ENCODE measurements around the gene FZR1. TPM values are rescaled to one million over a fixed set of nuclear protein-coding genes. Genes with fewer than 3 reads are reported as not detected.

The FZR1 gene
- total and polyA plus RNA-seq, 2 of the 4 experiments (the other 2 are of a cell fraction): 21.5 to 47.8 TPM

- no peak overlapping the region for H2BK15ac ChIP-seq (ENCODE audit: low read depth, low read length)
- POLR2A ChIA-PET (ENCODE audit: unreplicated experiment): no interaction called here
- H2AFZ ChIP-seq (replicated peaks; ENCODE audit: low read length, poor library complexity): no peak overlapping the region
- H3K9me3 ChIP-seq (ENCODE audit: control insufficient read depth, insufficient read depth, low read length): no peaks in the 10 kb centered on the region; the same call in 1 of the 2 replicates
- H4K20me1 ChIP-seq (ENCODE audit: insufficient read depth, low read length): peaks cover under 1% of the 10 kb centered on the region
- CTCF ChIA-PET: no interaction called here
- no peak overlapping the region for H4K5ac ChIP-seq (ENCODE audit: low read depth, low read length)
- H3K14ac ChIP-seq (replicated peaks; ENCODE audit: low read depth, low read length): no peak overlapping the region
- no peak for ATAC-seq (ENCODE audit: low read depth)
- H2AK5ac ChIP-seq (ENCODE audit: low read depth, low read length): no peak overlapping the region
- H3K27ac ChIP-seq (ENCODE audit: insufficient read depth, low read length): no peak overlapping the region
- no peak overlapping the region for H3K4me2 ChIP-seq (ENCODE audit: low read depth, low read length)
- H3K56ac ChIP-seq (ENCODE audit: extremely low read depth, insufficient read depth, low read length): no peak overlapping the region
- no peaks in the 10 kb centered on the region; a peak in 1 of 4 replicates for H3K79me1 ChIP-seq (ENCODE audit: low read depth in 1 of 2, low read length in 2 of 2)
- peaks cover 16% of the 10 kb centered on the region for H3K27me3 ChIP-seq (ENCODE audit: control insufficient read depth, insufficient read depth, low read length)
- no peaks in the 10 kb centered on the region for H3K4me1 ChIP-seq (ENCODE audit: control insufficient read depth, insufficient read depth, low read length)
- in situ Hi-C loops (cut with MboI; ENCODE audit: low sequenced_read_pairs): loop anchor here (5.0 to 25.0 kb wide), 2 partner anchors 147 to 512 kb away; no protein-coding TSS in a partner anchor
- H2BK120ac ChIP-seq (ENCODE audit: low read depth, low read length): no peak overlapping the region
- 100% methylated on average over 1 of the region's 2 CpGs; no CpG with 5 or more reads in 1 of the 2 experiments for WGBS, 2 experiments (ENCODE audit: extremely low coverage in 2 of 2, insufficient read length in 1 of 2)
- dilution Hi-C loops (cut with HindIII; ENCODE audit: low sequenced_read_pairs, unreplicated experiment): no loop called here
- no peaks in the 10 kb centered on the region for H3K9me1 ChIP-seq (ENCODE audit: insufficient read depth, low read length)
- no peak overlapping the region for H2BK5ac ChIP-seq (ENCODE audit: low read depth, low read length, poor library complexity, severe bottlenecking)
- no peak overlapping the region for H3K4me3 ChIP-seq (ENCODE audit: insufficient read depth, low read depth, low read length)
- no peak overlapping the region for H2AK9ac ChIP-seq (replicated peaks; ENCODE audit: low read depth, low read length, poor library complexity)
- no peak overlapping the region for H4K91ac ChIP-seq (ENCODE audit: insufficient read depth, low read depth, low read length)
- no peak overlapping the region for H3K18ac ChIP-seq (ENCODE audit: low read depth, low read length)
- intact Hi-C loops (cut with micrococcal nuclease): loop anchor here (5.0 kb wide), 1 partner anchor 167 kb away; no protein-coding TSS in a partner anchor
- no peak overlapping the region for H3K4ac ChIP-seq (ENCODE audit: low read depth, low read length)
- no peak overlapping the region for H3K9ac ChIP-seq (ENCODE audit: low read depth, low read length)
- H2BK20ac ChIP-seq (ENCODE audit: low read depth, low read length): no peak overlapping the region
- no peak overlapping the region for H4K8ac ChIP-seq (ENCODE audit: low read depth in 2 of 2, low read length in 2 of 2)
- no TSS peak for BruUV-seq (replicated peaks)
- DNase-seq: no peak
- TF ChIP-seq MXI1 (IDR thresholded peaks at IDR 0.05; ENCODE audit: borderline replicate concordance, low read depth, low read length) (no peak), BHLHE40 (IDR thresholded peaks at IDR 0.05; ENCODE audit: low read depth, low read length) (no peak), MAZ (IDR thresholded peaks at IDR 0.05; ENCODE audit: borderline replicate concordance, low read depth, low read length) (no peak), POLR2A (IDR thresholded peaks at IDR 0.05; ENCODE audit: low read depth, low read length) (no peak), USF2 (IDR thresholded peaks at IDR 0.05; ENCODE audit: low read depth, low read length) (no peak), RFX5 (IDR thresholded peaks at IDR 0.05; ENCODE audit: low read depth, low read length) (no peak), RCOR1 (IDR thresholded peaks at IDR 0.05; ENCODE audit: insufficient replicate concordance, low read length) (no peak), SMC3 (IDR thresholded peaks at IDR 0.05; ENCODE audit: low read depth, low read length) (no peak), CEBPB (IDR thresholded peaks at IDR 0.05; ENCODE audit: low read depth, low read length) (no peak), FOS (IDR thresholded peaks at IDR 0.05; ENCODE audit: low read depth, low read length) (no peak)
- no peak overlapping the region for H3K23ac ChIP-seq (ENCODE audit: low read depth, low read length)
- H3K36me3 ChIP-seq (ENCODE audit: control insufficient read depth, insufficient read depth, low read length): no peaks in the 10 kb centered on the region
Measured at GRCh38 chr19:3474614-3475013, 31.5 kb upstream of the FZR1 start.

Measured in IMR-90 (cell line).